Fibroblast of lung (primary cell): ENCODE data around the gene ATP1A2. TPM values are rescaled to one million over a fixed set of nuclear protein-coding genes. Genes with fewer than 3 reads are reported as not detected.

Source experiments
- DNase-seq, 2 donors: peaks; one replicate each; pipeline versions ENCODE4 v3.0.0 to v3.0.0-alpha.2; 2010; ENCODE audit warnings: low read depth in 2 of 2
- H2AFZ ChIP-seq: 2 replicates; pipeline ENCODE4 v1.5.1; 2012; ENCODE audit warnings: low read length, control low read depth, inconsistent platforms
- H3K27ac ChIP-seq: 2 replicates; pipeline ENCODE4 v1.5.1; 2011; ENCODE audit warnings: low read length, control low read depth; ENCODE audit not compliant: insufficient read depth
- H3K27me3 ChIP-seq: 2 replicates; pipeline ENCODE4 v1.5.1; 2011; ENCODE audit warnings: mild to moderate bottlenecking, low read length; ENCODE audit not compliant: control insufficient read depth, insufficient read depth
- H3K36me3 ChIP-seq: 2 replicates; pipeline ENCODE4 v1.5.1; 2011; ENCODE audit warnings: low read length; ENCODE audit not compliant: control insufficient read depth, insufficient read depth
- H3K4me1 ChIP-seq: 2 replicates; pipeline ENCODE4 v1.5.1; 2011; ENCODE audit warnings: low read length; ENCODE audit not compliant: control insufficient read depth, insufficient read depth; ENCODE audit errors: extremely low read depth
- H3K4me2 ChIP-seq: 2 replicates; pipeline ENCODE4 v1.5.1; 2011; ENCODE audit warnings: low read length, control low read depth; ENCODE audit not compliant: insufficient read depth; ENCODE audit errors: extremely low read depth
- H3K4me3 ChIP-seq, 4 experiments: fragments of 200-600 bp in 1 of 4; sonication (generic) in 1 of 4; replicated peaks in 1 of 4; 2 replicates each; pipeline ENCODE4 v1.5.1; 2011 to 2016; ENCODE audit warnings: low read length in 4 of 4, low read depth in 3 of 4, mild to moderate bottlenecking in 3 of 4, control low read depth in 2 of 4, inconsistent platforms in 1 of 4, mixed read lengths in 1 of 4; ENCODE audit not compliant: insufficient read depth in 1 of 4; ENCODE audit errors: control extremely low read depth in 1 of 4
- H3K79me2 ChIP-seq: 2 replicates; pipeline ENCODE4 v1.5.1; 2012; ENCODE audit warnings: mild to moderate bottlenecking, low read length, inconsistent platforms; ENCODE audit not compliant: control insufficient read depth, insufficient read depth
- H3K9ac ChIP-seq: 2 replicates; pipeline ENCODE4 v1.5.1; 2011; ENCODE audit warnings: mild to moderate bottlenecking, low read length, control low read depth; ENCODE audit not compliant: insufficient read depth
- H3K9me3 ChIP-seq: 2 replicates; pipeline ENCODE4 v1.5.1; 2012; ENCODE audit warnings: low read depth, low read length; ENCODE audit not compliant: control insufficient read depth, insufficient read depth
- H4K20me1 ChIP-seq: 2 replicates; pipeline ENCODE4 v1.5.1; 2011; ENCODE audit warnings: low read length; ENCODE audit not compliant: control insufficient read depth, insufficient read depth; ENCODE audit errors: extremely low read depth
- EZH2 ChIP-seq: IDR thresholded peaks from 2 replicates; pipeline ENCODE4 v1.5.1; 2012; ENCODE audit warnings: low read length, control low read depth, mild to moderate bottlenecking; ENCODE audit errors: missing control alignments
- polyA plus RNA-seq, 2 donors: library from polyadenylated mRNA; depleted of rRNA in 1 of 2; stranded (reverse) in 1 of 2; unstranded in 1 of 2; fragments of >200 nt; gene quantifications; 2 replicates each; pipeline ENCODE4 v1.2.1, GENCODE V29; 2011 to 2012; ENCODE audit warnings: missing spikeins in 1 of 2
- total RNA-seq: library from RNA; depleted of rRNA; stranded (reverse); fragments of >200 nt; gene quantifications from 2 replicates; pipeline ENCODE4 v1.2.1, GENCODE V29; 2014
- TF ChIP-seq, protein P1 (sequence below), 2 donors: IDR thresholded peaks in 1 of 2; conservative IDR thresholded peaks in 1 of 2; 1 replicate in 1 of 2; 2 replicates in 1 of 2; pipeline ENCODE4 v1.5.1; 2011 to 2012; ENCODE audit warnings: low read length in 2 of 2, control low read depth in 1 of 2, inconsistent platforms in 1 of 2, low read depth in 1 of 2, mild to moderate bottlenecking in 1 of 2

The ATP1A2 gene
- total and polyA plus RNA-seq, 2 donors (not counting 1 experiment from before 2014, with no cell fraction given), result 0.44 to 1.8 TPM

- no peaks in the 10 kb centered on the region for H3K4me1 ChIP-seq
- no peak overlapping the region for H3K27ac ChIP-seq
- H2AFZ ChIP-seq, result no peak overlapping the region
- no peak for DNase-seq
- peaks cover 10% of the 10 kb centered on the region for H3K27me3 ChIP-seq
- H4K20me1 ChIP-seq, result no peaks in the 10 kb centered on the region
- H3K36me3 ChIP-seq, result no peaks in the 10 kb centered on the region
- no peaks in the 10 kb centered on the region for H3K9me3 ChIP-seq
- no peak overlapping the region for H3K9ac ChIP-seq
- no peak overlapping the region for H3K4me3 ChIP-seq
- H3K79me2 ChIP-seq, result no peaks in the 10 kb centered on the region
- H3K4me2 ChIP-seq, result no peak overlapping the region
- TF ChIP-seq, protein P1, sequence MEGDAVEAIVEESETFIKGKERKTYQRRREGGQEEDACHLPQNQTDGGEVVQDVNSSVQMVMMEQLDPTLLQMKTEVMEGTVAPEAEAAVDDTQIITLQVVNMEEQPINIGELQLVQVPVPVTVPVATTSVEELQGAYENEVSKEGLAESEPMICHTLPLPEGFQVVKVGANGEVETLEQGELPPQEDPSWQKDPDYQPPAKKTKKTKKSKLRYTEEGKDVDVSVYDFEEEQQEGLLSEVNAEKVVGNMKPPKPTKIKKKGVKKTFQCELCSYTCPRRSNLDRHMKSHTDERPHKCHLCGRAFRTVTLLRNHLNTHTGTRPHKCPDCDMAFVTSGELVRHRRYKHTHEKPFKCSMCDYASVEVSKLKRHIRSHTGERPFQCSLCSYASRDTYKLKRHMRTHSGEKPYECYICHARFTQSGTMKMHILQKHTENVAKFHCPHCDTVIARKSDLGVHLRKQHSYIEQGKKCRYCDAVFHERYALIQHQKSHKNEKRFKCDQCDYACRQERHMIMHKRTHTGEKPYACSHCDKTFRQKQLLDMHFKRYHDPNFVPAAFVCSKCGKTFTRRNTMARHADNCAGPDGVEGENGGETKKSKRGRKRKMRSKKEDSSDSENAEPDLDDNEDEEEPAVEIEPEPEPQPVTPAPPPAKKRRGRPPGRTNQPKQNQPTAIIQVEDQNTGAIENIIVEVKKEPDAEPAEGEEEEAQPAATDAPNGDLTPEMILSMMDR (conservative IDR thresholded peaks at IDR 0.05 in 1 of 2, IDR thresholded peaks at IDR 0.05 in 1 of 2; ENCODE audit: low read depth in 1 of 2, low read length in 2 of 2), result no peak
- no peak for TF ChIP-seq EZH2
Observed at GRCh38 chr1:160158031-160158430, 42.5 kb downstream of the ATP1A2 start.

DNA sequence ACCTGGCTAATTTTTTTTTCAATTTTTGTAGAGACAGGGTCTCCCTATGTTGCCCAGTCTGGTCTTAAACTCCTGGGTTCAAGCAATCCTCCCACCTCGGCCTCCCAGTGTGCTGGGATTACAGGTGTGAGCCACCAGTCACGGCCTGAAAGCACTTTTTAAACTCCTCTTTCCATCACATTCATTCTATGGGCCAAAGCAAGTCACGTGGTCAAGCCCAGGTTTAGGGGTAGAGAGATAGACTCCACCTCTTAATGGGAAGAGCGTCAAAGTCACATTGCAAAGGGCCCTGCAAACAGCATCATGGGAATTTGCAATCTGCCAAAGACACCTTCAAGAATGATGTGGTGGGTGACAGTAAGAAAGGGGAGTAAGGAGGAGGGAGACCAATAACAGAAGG lies 43.0 kb downstream of the ATP1A2 start:
- TF ChIP-seq, protein P1 (conservative IDR thresholded peaks at IDR 0.05 in 1 of 2, IDR thresholded peaks at IDR 0.05 in 1 of 2; ENCODE audit: low read depth in 1 of 2, low read length in 2 of 2), result no peak
- no peak for TF ChIP-seq EZH2
- no peak overlapping the region for H3K4me2 ChIP-seq
- H2AFZ ChIP-seq, result no peak overlapping the region
- no peaks in the 10 kb centered on the region for H3K79me2 ChIP-seq
- no peak overlapping the region for H3K9ac ChIP-seq
- no peaks in the 10 kb centered on the region for H4K20me1 ChIP-seq
- H3K9me3 ChIP-seq, result no peaks in the 10 kb centered on the region
- H3K4me3 ChIP-seq, result no peak overlapping the region
- H3K27ac ChIP-seq, result no peak overlapping the region
- no peak for DNase-seq
- H3K27me3 ChIP-seq, result peaks cover 10% of the 10 kb centered on the region
- H3K36me3 ChIP-seq, result no peaks in the 10 kb centered on the region
- no peaks in the 10 kb centered on the region for H3K4me1 ChIP-seq

DNA sequence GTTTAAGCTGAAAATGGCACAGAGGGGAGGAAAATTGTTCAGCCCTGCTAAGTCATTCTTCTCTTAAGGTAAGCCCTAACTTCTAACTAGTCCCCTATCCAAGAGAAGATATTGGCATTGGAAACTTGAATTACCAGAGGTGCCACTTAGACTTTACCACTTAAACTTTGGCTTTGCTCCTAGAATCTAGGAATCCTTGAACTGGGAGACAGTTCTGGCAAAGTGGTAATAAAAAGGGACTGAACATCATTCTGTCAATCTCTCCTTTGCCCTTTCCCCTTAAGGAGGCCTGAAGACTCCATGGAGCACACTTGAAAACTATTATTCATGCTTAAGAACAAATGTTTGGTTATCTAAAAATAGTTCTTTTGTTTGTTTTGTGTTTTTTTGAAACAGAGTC lies 44.3 kb downstream of the ATP1A2 start:
- TF ChIP-seq, protein P1 (conservative IDR thresholded peaks at IDR 0.05 in 1 of 2, IDR thresholded peaks at IDR 0.05 in 1 of 2; ENCODE audit: low read depth in 1 of 2, low read length in 2 of 2), result no peak
- TF ChIP-seq EZH2, result no peak
- no peak overlapping the region for H3K27ac ChIP-seq

More for the DNA sequence above, 44.3 kb downstream of the ATP1A2 start:
- Histone ChIP-seq H3K4me3 (no peak overlapping the region), H2AFZ (no peak overlapping the region), H3K27me3 (peaks cover 10% of the 10 kb centered on the region), H3K79me2 (no peaks in the 10 kb centered on the region), H3K4me2 (no peak overlapping the region), H3K4me1 (no peaks in the 10 kb centered on the region), H3K9me3 (no peaks in the 10 kb centered on the region), H3K36me3 (no peaks in the 10 kb centered on the region), H3K9ac (no peak overlapping the region), H4K20me1 (no peaks in the 10 kb centered on the region)
- DNase-seq, result no peak
